ENCODE results near the gene PDGFRB.

DNA sequence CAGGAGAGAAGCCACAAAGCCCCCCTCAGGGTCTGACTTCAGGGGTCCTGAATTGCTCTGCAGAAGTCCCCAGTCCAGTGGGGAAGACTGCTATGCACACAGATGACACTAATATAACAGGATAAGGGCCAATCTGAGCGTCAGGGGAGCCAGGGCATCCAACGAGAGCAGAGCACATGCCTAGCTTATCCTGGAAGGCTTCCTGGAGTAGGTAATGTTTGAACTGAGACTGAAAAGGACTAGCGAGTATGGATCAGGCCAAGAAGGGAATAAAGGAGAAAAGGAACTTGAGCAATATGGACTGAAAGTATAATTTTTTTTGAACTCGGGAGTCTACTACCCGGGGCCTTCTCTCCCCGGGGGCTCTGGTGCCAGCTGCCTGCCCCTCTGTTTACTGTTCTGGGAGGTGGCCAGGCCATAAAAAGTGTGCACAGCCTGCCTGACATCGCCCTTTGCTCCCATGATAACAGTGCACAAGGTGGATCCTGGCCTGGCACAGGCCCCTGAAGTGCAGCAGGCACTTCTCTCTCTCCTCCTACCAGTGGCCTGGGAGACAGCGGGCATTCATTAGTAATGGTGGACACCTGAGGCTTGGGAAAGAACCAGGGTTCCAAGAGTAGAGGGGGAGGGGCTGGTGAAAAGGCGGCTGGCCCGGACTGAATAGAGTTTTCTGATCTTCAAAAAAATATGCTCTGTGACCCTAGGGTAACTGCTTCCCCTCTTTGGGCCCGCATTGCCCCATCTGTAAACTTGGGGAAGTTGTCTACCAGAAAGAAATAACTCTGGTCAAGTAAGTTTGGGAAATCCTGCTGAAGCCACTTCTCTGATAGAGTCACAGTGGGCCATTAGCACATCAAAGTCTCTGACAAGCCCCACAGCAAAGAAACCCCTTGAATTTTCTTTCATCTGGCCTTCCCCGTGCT is 29.6 kb upstream of the PDGFRB start:
- TF ChIP-seq, protein P1, sequence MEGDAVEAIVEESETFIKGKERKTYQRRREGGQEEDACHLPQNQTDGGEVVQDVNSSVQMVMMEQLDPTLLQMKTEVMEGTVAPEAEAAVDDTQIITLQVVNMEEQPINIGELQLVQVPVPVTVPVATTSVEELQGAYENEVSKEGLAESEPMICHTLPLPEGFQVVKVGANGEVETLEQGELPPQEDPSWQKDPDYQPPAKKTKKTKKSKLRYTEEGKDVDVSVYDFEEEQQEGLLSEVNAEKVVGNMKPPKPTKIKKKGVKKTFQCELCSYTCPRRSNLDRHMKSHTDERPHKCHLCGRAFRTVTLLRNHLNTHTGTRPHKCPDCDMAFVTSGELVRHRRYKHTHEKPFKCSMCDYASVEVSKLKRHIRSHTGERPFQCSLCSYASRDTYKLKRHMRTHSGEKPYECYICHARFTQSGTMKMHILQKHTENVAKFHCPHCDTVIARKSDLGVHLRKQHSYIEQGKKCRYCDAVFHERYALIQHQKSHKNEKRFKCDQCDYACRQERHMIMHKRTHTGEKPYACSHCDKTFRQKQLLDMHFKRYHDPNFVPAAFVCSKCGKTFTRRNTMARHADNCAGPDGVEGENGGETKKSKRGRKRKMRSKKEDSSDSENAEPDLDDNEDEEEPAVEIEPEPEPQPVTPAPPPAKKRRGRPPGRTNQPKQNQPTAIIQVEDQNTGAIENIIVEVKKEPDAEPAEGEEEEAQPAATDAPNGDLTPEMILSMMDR (IDR thresholded peaks at IDR 0.05 in 2 of 3, conservative IDR thresholded peaks at IDR 0.05 in 1 of 3; ENCODE audit: borderline replicate concordance in 1 of 3, insufficient read depth in 1 of 3, low read depth in 2 of 3, low read length in 2 of 3) = no peak
- TF ChIP-seq POLR2A (IDR thresholded peaks at IDR 0.05; ENCODE audit: borderline replicate concordance, extremely low read depth, insufficient read depth, insufficient read length) (no peak), POLR2AphosphoS5 (IDR thresholded peaks at IDR 0.05; ENCODE audit: low read depth, low read length) (no peak)
- TF ChIP-seq, protein P2, sequence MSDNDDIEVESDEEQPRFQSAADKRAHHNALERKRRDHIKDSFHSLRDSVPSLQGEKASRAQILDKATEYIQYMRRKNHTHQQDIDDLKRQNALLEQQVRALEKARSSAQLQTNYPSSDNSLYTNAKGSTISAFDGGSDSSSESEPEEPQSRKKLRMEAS (IDR thresholded peaks at IDR 0.05) = no peak

All from HCT116 (cell line).